Activated naive CD4-positive, alpha-beta T cell treated with anti-CD3 and anti-CD28 coated beads for 36 hours (primary cell): ENCODE data around the gene ITGA1. TPM values are rescaled to one million over a fixed set of nuclear protein-coding genes. Genes with fewer than 3 reads are reported as not detected.
"Not testable (repeated sequence)": the region's sequence is repeated elsewhere in the genome, so short reads cannot be mapped to it uniquely, and the experiment has no call there.

Experiments
- CTCF ChIA-PET: fragments of 350-600 bp; sonication (Branson Sonifier 250); formaldehyde crosslinking; loops from one replicate; lab custom pipeline; 2021; ENCODE audit warnings: antibody characterized with exemption; lab: Charles Lee
- DNase-seq: peaks from one replicate; pipeline ENCODE4 v3.0.0-alpha.2; 2020
- H3K27ac Mint-ChIP-seq: one replicate; pipeline ENCODE4 v1.8.0; 2021; ENCODE audit warnings: mild to moderate bottlenecking, mixed read lengths
- H3K27me3 Mint-ChIP-seq: one replicate; pipeline ENCODE4 v1.8.0; 2021; ENCODE audit warnings: low read depth, mixed read lengths
- H3K36me3 Mint-ChIP-seq: one replicate; pipeline ENCODE4 v1.8.0; 2021; ENCODE audit warnings: low read depth, mixed read lengths
- H3K4me1 Mint-ChIP-seq: one replicate; pipeline ENCODE4 v1.8.0; 2021; ENCODE audit warnings: low read depth, mixed read lengths
- H3K4me3 Mint-ChIP-seq: one replicate; pipeline ENCODE4 v1.8.0; 2021; ENCODE audit warnings: mild to moderate bottlenecking, moderate library complexity, mixed read lengths
- H3K9me3 Mint-ChIP-seq: one replicate; pipeline ENCODE4 v1.8.0; 2021; ENCODE audit warnings: mixed read lengths
- intact Hi-C: fragments of 100-400 bp; cut with micrococcal nuclease; formaldehyde crosslinking; loops from one replicate; pipeline ENCODE4 v1.15.1; 2023
- total RNA-seq, 2 experiments: library from RNA; stranded (reverse); gene quantifications; one replicate each; pipeline ENCODE4 v1.2.3, GENCODE V29; 2021

Gene ITGA1
- total RNA-seq, 2 experiments from 2014 or later = 0.69 to 1.2 TPM

DNA sequence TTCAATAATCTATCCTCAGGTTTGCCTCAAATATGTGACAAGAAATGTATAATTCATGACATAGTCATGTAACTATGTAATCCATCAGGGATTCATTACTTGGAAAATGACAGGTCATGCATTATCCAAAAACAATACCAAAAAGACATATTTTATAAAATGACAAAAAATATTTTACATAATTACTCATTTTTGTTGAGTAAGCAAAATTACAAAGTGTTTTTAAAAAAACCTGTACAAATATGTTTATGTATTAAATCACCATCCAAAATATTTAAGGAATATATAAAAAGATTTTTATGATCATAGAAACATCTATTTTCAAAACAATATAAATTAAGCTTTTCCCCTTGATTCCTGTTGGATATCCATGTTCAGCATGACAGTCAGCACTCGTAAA, 164.8 kb downstream of the ITGA1 start:
- Mint-ChIP-seq H3K4me1 (peaks cover 5% of the 10 kb centered on the region), H3K27ac (no peak overlapping the region), H3K36me3 (no peaks in the 10 kb centered on the region), H3K27me3 (no peaks in the 10 kb centered on the region), H3K4me3 (no peak overlapping the region), H3K9me3 (no peaks in the 10 kb centered on the region)
- intact Hi-C loops = no loop called here
- CTCF ChIA-PET = interaction anchor here (13.2 kb wide), 1 partner anchor 146 kb away, joined by 181 read pairs; no protein-coding TSS in a partner anchor
- DNase-seq = no peak

DNA sequence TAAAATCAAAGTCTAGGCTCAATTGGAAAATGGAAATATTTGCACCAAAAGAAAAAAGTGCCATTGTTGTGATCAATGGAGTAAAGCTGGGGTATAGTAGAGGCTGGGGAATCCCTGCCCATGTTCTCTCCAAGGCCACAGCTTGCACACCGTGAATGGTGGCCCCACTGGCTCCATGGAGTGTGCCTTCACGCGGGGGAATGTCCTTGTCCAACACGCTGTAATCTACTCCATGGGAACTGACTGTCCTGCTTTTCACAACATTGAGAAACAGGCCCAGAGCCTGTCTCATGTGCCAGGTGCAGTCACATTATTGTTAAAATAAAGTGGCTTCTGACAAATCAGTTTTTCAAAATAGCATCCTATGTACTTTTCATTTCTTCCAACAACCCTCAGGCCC, 168.3 kb downstream of the ITGA1 start:
- H3K27ac Mint-ChIP-seq = no peak overlapping the region
- peaks cover 4% of the 10 kb centered on the region for H3K27me3 Mint-ChIP-seq
- intact Hi-C loops = no loop called here
- H3K4me3 Mint-ChIP-seq = no peak overlapping the region
- H3K36me3 Mint-ChIP-seq = no peaks in the 10 kb centered on the region
- peaks cover 2% of the 10 kb centered on the region for H3K9me3 Mint-ChIP-seq
- CTCF ChIA-PET = no interaction called here
- DNase-seq = no peak
- no peaks in the 10 kb centered on the region for H3K4me1 Mint-ChIP-seq

DNA sequence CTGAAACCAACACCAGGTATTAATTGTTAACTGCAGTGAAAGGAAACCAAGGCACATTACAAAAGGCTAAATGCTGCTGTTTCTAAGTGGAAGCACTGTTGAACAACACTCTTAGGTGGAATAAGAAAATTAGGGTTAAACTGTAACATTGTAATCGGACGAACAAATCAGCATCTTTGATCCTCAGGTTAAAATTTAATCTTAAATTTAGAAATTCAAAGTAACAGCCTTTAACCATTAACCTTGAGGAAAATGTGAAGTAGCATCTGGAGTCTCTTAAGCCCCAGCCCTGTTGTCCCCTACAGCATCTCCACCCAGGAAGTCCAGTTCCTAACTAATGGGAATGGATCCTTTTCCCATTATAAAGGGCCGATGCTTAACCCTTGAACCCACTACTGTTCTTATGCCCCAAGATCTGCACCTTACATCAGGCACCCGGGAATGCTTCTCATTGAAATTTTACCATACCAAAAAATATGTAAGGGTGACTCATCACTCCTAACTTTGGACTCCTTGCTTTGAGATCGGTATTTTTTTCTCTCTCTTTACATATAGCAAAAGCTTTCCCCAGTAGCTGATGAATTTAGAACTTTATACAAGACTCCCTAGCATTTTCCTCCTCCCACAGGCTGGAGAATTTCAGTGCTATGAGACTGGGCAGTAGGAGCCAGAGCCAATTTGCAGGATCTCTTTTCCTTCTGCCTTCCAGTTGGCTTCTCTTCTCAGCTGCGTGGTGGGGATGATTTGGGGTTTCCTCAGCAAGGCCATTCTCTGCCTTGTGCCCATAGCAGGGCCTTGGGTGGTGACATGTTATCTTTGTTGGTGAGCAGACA, 169.4 kb downstream of the ITGA1 start:
- intact Hi-C loops = no loop called here
- CTCF ChIA-PET = interaction anchor here (0.8 kb wide), 1 partner anchor 174 kb away, joined by 3 read pairs; no protein-coding TSS in a partner anchor
- H3K36me3 Mint-ChIP-seq = no peaks in the 10 kb centered on the region

DNA sequence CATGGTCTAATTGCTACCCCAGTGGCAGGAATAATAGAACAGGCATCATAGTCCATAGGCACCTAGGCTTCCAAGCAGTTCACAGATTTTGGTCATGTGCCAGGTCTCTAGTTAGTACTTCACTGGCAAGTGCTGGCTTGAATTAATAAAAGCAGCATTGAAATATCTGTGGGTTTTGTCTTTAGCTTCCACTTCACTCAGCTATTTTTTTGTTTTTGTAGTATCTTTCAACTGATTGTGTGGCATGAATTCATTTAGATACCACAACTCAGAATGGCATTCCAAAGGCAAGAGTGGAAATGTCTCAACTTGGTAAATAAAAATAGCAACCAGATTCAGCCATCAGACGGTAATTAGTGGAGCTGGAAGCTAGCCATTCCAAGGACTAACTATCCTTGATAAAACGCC, 173.6 kb downstream of the ITGA1 start:
- H3K4me3 Mint-ChIP-seq = no peak overlapping the region
- CTCF ChIA-PET = interaction anchor here (2.0 kb wide), 1 partner anchor 13 kb away, joined by 7 read pairs; no protein-coding TSS in a partner anchor
- DNase-seq = no peak
- no peaks in the 10 kb centered on the region for H3K4me1 Mint-ChIP-seq
- peaks cover 2% of the 10 kb centered on the region for H3K9me3 Mint-ChIP-seq
- intact Hi-C loops = no loop called here
- peaks cover 4% of the 10 kb centered on the region for H3K27me3 Mint-ChIP-seq
- H3K27ac Mint-ChIP-seq = no peak overlapping the region
- H3K36me3 Mint-ChIP-seq = no peaks in the 10 kb centered on the region

More for the DNA sequence above, 169.4 kb downstream of the ITGA1 start:
- Mint-ChIP-seq H3K4me3 (no peak overlapping the region), H3K4me1 (no peaks in the 10 kb centered on the region), H3K27ac (no peak overlapping the region), H3K9me3 (peaks cover 2% of the 10 kb centered on the region), H3K27me3 (peaks cover 4% of the 10 kb centered on the region)
- no peak for DNase-seq

DNA sequence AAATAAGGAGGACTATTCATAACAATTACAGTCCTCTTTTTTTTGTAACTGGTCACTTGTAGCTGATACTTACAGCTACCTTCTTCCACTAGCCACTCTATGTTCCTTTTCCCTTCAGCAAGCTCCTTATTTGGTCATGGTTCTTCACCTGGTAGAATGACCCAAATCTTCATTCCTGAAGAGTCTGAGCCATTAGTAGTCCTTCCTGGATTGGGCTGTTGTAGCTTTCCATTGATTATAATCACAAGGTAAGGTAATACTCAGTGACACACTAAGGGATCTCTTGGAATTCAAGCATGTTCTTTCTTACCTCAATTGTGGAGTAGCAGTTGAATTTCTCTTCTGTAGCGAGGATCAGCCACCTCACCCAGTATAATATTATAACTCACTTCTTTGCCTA, 175.9 kb downstream of the ITGA1 start:
- Mint-ChIP-seq H3K4me1 (no peaks in the 10 kb centered on the region), H3K27me3 (peaks cover 4% of the 10 kb centered on the region), H3K9me3 (peaks cover 6% of the 10 kb centered on the region), H3K27ac (no peak overlapping the region), H3K36me3 (no peaks in the 10 kb centered on the region), H3K4me3 (no peak overlapping the region)
- intact Hi-C loops = no loop called here
- CTCF ChIA-PET = interaction anchor here (0.6 to 1.7 kb wide), 2 partner anchors 48 to 130 kb away, joined by 3 read pairs; no protein-coding TSS in a partner anchor
- no peak for DNase-seq

DNA sequence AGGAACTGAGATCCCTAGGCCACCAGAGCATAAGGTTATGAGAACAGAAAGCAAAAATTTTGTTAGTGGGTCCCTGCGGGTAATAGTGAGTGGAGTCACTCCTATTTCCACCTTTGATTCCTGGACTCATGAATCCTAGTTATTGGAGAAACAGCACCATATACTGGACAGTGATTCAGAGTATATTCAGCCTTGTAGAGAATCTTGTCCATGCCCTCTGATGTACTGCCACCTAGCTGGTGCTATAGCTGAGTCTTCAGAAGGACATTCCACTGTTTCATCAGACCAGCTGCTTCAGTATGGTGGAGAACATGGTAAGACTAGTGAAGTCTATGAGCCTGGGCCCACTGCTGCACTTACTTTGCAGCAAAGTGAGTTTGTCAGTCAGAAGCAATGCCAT, 176.4 kb downstream of the ITGA1 start:
- Mint-ChIP-seq H3K36me3 (no peaks in the 10 kb centered on the region), H3K4me1 (no peaks in the 10 kb centered on the region), H3K27me3 (peaks cover 4% of the 10 kb centered on the region), H3K27ac (no peak overlapping the region), H3K4me3 (no peak overlapping the region), H3K9me3 (peaks cover 11% of the 10 kb centered on the region)
- CTCF ChIA-PET = interaction anchor here (0.6 to 1.7 kb wide), 2 partner anchors 49 to 130 kb away, joined by 3 read pairs; no protein-coding TSS in a partner anchor
- intact Hi-C loops = no loop called here
- DNase-seq = no peak

DNA sequence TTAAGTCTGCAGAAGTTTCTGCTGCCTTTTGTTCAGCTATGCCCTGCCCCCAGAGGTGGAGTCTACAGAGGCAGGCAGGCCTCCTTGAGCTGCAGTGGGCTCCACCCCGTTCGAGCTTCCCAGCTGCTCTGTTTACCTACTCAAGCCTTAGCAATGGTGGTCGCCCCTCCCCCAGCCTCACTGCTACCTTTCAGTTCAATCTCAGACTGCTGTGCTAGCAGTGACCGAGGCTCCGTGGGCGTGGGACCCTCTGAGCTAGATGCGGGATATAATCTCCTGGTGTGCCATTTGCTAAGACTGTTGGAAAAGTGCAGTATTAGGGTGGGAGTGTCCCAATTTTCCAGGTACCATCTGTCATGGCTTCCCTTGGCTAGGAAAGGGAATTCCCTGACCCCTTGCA, 188.4 kb downstream of the ITGA1 start:
- H3K27me3 Mint-ChIP-seq, CTCF ChIA-PET, DNase-seq, H3K36me3 Mint-ChIP-seq, H3K4me1 Mint-ChIP-seq, H3K9me3 Mint-ChIP-seq, intact Hi-C loops, H3K4me3 Mint-ChIP-seq, H3K27ac Mint-ChIP-seq: not testable (repeated sequence)

DNA sequence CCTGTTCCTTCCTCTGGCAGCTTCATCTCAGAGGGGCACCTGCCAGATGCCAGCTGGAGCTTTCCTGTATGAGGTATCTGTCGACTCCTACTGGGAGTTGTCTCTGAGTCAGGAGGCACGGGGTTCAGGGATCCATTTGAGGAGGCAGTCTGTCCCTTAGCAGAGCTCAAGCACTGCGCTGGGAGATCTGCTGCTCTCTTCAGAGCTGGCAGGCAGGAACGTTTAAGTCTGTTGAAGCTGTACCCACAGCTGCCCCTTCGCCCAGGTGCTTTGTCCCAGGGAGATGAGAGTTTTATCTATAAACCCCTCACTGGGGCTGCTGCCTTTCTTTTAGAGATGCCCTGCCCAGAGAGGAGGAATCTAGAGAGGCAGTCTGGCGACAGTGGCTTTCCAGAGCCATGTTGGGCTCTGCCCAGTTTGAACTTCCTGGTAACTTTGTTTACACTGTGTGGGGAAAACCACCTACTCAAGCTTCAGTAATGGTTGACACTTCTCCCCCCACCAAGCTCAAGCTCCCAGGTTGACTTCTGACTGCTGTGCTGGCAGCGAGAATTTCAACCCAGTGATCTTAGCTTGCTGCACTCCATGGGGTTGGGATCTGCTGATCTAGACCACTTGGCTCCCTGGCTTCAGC, 189.7 kb downstream of the ITGA1 start:
- no peak for DNase-seq
- H3K27ac Mint-ChIP-seq = no peak overlapping the region
- H3K4me3 Mint-ChIP-seq = no peak overlapping the region
- no peaks in the 10 kb centered on the region for H3K9me3 Mint-ChIP-seq
- H3K36me3 Mint-ChIP-seq = peaks cover 4% of the 10 kb centered on the region
- CTCF ChIA-PET = interaction anchor here (0.6 to 1.1 kb wide), 2 partner anchors 29 to 55 kb away, joined by 4 read pairs; no protein-coding TSS in a partner anchor
- H3K4me1 Mint-ChIP-seq = no peaks in the 10 kb centered on the region
- intact Hi-C loops = no loop called here
- peaks cover 2% of the 10 kb centered on the region for H3K27me3 Mint-ChIP-seq

DNA sequence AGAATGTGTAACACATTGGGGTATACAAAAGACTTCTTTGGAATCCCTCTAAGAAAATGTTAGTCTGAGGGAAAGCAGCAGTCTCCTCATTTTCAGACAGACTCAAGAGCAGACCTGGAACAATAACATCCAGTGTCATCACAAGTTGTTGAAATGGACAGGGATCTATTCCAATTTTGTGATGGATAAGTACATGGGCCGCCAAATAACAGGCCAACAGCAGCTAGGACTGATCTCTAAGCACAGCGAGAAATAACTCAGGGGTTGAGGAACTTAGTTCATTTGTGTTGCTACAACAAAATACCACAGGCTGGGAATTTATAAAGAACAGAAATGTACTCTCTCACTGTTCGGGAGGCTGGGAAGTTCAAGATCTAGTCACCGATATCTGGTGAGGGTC, 193.8 kb downstream of the ITGA1 start:
- Mint-ChIP-seq H3K27ac (no peak overlapping the region), H3K4me1 (peaks cover 14% of the 10 kb centered on the region), H3K27me3 (peaks cover 8% of the 10 kb centered on the region), H3K9me3 (no peaks in the 10 kb centered on the region), H3K36me3 (peaks cover 4% of the 10 kb centered on the region), H3K4me3 (no peak overlapping the region)
- intact Hi-C loops = no loop called here
- no peak for DNase-seq
- CTCF ChIA-PET = interaction anchor here (1.1 kb wide), 1 partner anchor 33 kb away, joined by 3 read pairs; no protein-coding TSS in a partner anchor

DNA sequence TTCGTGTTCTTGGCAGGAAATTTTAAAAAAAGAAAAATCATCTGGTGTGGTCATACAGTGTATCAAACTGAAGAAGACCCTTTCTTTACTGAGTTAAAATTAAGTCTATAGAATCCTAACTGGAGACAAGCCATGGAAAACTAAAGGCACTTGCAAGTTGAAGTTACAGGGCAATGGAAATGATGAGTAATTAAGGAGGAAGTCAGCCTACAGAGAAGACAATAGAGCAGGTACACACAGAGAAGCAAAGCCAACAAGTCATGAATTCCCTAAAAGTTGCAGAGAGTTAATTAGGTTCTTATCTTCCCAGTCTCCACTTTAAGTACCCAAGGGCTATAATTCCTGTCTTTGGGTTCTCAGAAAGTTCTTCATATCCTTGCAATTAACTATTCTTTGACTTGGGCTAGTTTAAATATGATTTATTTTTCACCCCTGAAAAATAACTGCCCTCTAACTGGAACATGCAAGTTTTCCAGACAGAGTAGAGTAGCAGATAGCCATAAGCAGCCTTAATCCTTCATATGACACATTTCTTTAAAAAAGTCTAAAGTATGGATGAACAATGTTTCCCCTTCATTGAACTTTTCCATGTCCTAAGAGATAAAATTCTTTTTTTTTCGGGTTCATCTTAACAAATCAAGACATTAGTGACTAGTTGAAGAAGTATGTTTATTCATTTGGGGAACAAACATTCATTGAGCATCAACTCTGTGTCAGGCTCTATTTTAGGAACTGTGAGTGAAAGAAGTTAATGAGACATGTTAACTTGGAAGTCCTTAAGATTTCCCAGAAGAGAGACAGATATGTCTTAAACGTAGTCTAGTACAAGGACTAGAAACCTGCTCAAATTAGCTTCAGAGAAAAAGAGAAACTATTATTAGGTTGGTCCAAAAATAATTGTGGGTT, 196.3 kb downstream of the ITGA1 start:
- Mint-ChIP-seq H3K36me3 (no peaks in the 10 kb centered on the region), H3K27me3 (peaks cover 6% of the 10 kb centered on the region), H3K9me3 (no peaks in the 10 kb centered on the region), H3K4me3 (no peak overlapping the region), H3K27ac (no peak overlapping the region), H3K4me1 (peaks cover 29% of the 10 kb centered on the region)
- DNase-seq = no peak
- intact Hi-C loops = no loop called here
- CTCF ChIA-PET = no interaction called here

DNA sequence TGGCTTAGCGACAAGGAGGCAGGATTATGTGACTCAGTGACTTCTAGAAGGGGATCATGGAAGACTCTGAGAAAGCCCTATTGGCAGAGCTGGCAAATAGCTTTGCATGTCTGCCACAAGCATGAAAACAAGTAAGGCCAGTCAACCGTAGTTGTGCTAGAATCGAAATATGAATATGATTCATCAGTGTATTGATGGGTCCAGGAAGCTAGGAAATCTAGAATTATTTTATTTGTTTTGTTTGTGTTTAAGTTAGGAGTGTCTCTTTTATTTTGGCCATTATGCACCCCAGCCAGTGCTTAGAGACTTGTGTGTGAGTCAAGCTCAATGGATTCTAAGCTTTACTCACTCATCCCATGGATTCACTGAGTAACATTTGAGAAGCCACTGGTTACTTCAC, 197.6 kb downstream of the ITGA1 start:
- Mint-ChIP-seq H3K27me3 (peaks cover 6% of the 10 kb centered on the region), H3K36me3 (no peaks in the 10 kb centered on the region), H3K4me3 (no peak overlapping the region), H3K27ac (no peak overlapping the region), H3K9me3 (no peaks in the 10 kb centered on the region), H3K4me1 (peaks cover 33% of the 10 kb centered on the region)
- intact Hi-C loops = loop anchor here (5.0 kb wide), 1 partner anchor 183 kb away; no protein-coding TSS in a partner anchor
- no peak for DNase-seq
- CTCF ChIA-PET = interaction anchor here (0.9 to 1.8 kb wide), 5 partner anchors 37 to 130 kb away, joined by 3 to 6 read pairs (median 4); no protein-coding TSS in a partner anchor
